Panc1 (cell line): Measurements from ENCODE around the gene PKP1. TPM values are rescaled to one million over a fixed set of nuclear protein-coding genes. Genes with fewer than 3 reads are reported as not detected.

Experiments used
- ATAC-seq: fragments of 200-7000 bp; cut with Tn5 transposase; 2 replicates; pipeline ENCODE4 v1.9.1; 2020; ENCODE audit warnings: mild to moderate bottlenecking, moderate library complexity
- BruUV-seq: library from RNA; stranded (reverse); fragments of 400-500 nt; replicated peaks from 2 replicates; lab custom pipeline; 2021; lab: Mats Ljungman, UMichigan
- CTCF ChIA-PET: fragments of 300-600 bp; sonication (Branson Sonifier 250); formaldehyde crosslinking; loops from one replicate; lab custom pipeline; 2022; ENCODE audit warnings: antibody characterized with exemption; lab: Charles Lee
- POLR2A ChIA-PET: fragments of 300-600 bp; sonication (Branson Sonifier 250); formaldehyde crosslinking; loops from one replicate; lab custom pipeline; 2022; ENCODE audit warnings: antibody characterized with exemption; lab: Charles Lee
- DNase-seq: peaks from one replicate; pipeline ENCODE4 v3.0.0-alpha.2; 2010; ENCODE audit warnings: low read depth, low spot score
- H3K27ac ChIP-seq: 2 replicates; pipeline ENCODE4 v1.5.1; 2011; ENCODE audit warnings: mild to moderate bottlenecking, low read length, inconsistent platforms
- H3K27me3 ChIP-seq: fragments of 200-500 bp; sonication (Bioruptor generic); 2 replicates; pipeline ENCODE4 v1.6.0; 2014; ENCODE audit warnings: low read length, inconsistent platforms; ENCODE audit not compliant: control insufficient read depth, insufficient read depth
- H3K36me3 ChIP-seq: fragments of 200-500 bp; sonication (Bioruptor generic); 2 replicates; pipeline ENCODE4 v1.5.1; 2014; ENCODE audit warnings: inconsistent platforms, mild to moderate bottlenecking, low read length, moderate library complexity; ENCODE audit not compliant: control insufficient read depth, insufficient read depth
- H3K4me1 ChIP-seq: 2 replicates; pipeline ENCODE4 v1.5.1; 2011; ENCODE audit warnings: inconsistent platforms, mild to moderate bottlenecking, low read length, moderate library complexity; ENCODE audit not compliant: control insufficient read depth, insufficient read depth
- H3K4me3 ChIP-seq, 2 experiments: 2 replicates each; pipeline ENCODE4 v1.5.1; 2011 to 2012; ENCODE audit warnings: low read depth in 2 of 2, low read length in 2 of 2, mild to moderate bottlenecking in 2 of 2, inconsistent platforms in 1 of 2, moderate library complexity in 1 of 2
- H3K9me3 ChIP-seq: fragments of 200-500 bp; sonication (Bioruptor generic); 2 replicates; pipeline ENCODE4 v1.5.1; 2014; ENCODE audit warnings: low read depth, mild to moderate bottlenecking, inconsistent platforms, low read length, moderate library complexity; ENCODE audit not compliant: control insufficient read depth, insufficient read depth
- POLR2AphosphoS5 ChIP-seq: IDR thresholded peaks from 2 replicates; pipeline ENCODE4 v1.6.1; 2012; ENCODE audit warnings: mild to moderate bottlenecking, low read depth, low read length, moderate library complexity
- SIN3A ChIP-seq: IDR thresholded peaks from 2 replicates; pipeline ENCODE4 v1.6.1; 2012; ENCODE audit warnings: low read depth, mild to moderate bottlenecking, low read length, moderate library complexity, borderline replicate concordance; ENCODE audit not compliant: insufficient read depth
- TCF7L2 ChIP-seq: IDR thresholded peaks from 2 replicates; pipeline ENCODE4 v1.6.1; 2011; ENCODE audit warnings: mild to moderate bottlenecking, low read depth, low read length, inconsistent platforms
- in situ Hi-C: cut with HindIII; loops from 2 replicates; pipeline ENCODE4 v1.10.0; 2016; ENCODE audit warnings: low sequenced_read_pairs, low pct_unique_long_range_greater_than_20kb
- intact Hi-C: fragments of 100-400 bp; cut with micrococcal nuclease; formaldehyde crosslinking; loops from one replicate; pipeline ENCODE4 v1.10.0; 2022; ENCODE audit not compliant: unreplicated experiment
- total RNA-seq: library from RNA; stranded (reverse); gene quantifications from one replicate; pipeline ENCODE4 v1.2.1, GENCODE V29; 2021; ENCODE audit not compliant: unreplicated experiment
- TF ChIP-seq, protein P1 (sequence below): fragments of 450-650 bp; IDR thresholded peaks from 2 replicates; pipeline ENCODE4 v1.5.1; 2017; ENCODE audit warnings: mild to moderate bottlenecking
- TF ChIP-seq, protein P2 (sequence below), 2 experiments: IDR thresholded peaks; 2 replicates each; pipeline ENCODE4 v1.6.1; 2011 to 2012; ENCODE audit warnings: low read depth in 2 of 2, control low read depth in 1 of 2, low read length in 1 of 2, mild to moderate bottlenecking in 1 of 2, moderate library complexity in 1 of 2; ENCODE audit not compliant: insufficient read depth in 1 of 2

Gene PKP1
- total RNA-seq, 1 experiment from 2014 or later = 0.44 TPM

DNA sequence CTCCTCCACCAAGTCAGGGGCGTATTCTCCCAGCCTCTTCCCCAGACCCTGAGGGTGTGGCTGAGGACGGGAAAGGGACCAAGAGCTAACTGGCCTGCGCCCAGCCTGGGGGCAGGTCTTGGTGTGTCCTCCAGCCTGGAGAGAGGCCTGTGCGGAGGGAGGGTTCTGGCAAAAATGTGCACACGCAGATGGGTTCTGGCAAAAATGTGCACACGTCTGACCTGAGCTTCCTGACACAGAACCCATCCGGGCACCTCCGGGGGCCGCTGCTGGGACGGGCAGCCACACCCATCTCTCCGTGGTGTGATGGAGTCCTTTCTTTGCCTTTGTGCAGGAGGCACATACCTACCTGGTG is 23.1 kb upstream of the PKP1 start:
- TF ChIP-seq, protein P1, sequence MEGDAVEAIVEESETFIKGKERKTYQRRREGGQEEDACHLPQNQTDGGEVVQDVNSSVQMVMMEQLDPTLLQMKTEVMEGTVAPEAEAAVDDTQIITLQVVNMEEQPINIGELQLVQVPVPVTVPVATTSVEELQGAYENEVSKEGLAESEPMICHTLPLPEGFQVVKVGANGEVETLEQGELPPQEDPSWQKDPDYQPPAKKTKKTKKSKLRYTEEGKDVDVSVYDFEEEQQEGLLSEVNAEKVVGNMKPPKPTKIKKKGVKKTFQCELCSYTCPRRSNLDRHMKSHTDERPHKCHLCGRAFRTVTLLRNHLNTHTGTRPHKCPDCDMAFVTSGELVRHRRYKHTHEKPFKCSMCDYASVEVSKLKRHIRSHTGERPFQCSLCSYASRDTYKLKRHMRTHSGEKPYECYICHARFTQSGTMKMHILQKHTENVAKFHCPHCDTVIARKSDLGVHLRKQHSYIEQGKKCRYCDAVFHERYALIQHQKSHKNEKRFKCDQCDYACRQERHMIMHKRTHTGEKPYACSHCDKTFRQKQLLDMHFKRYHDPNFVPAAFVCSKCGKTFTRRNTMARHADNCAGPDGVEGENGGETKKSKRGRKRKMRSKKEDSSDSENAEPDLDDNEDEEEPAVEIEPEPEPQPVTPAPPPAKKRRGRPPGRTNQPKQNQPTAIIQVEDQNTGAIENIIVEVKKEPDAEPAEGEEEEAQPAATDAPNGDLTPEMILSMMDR = no peak
- TF ChIP-seq, protein P2, sequence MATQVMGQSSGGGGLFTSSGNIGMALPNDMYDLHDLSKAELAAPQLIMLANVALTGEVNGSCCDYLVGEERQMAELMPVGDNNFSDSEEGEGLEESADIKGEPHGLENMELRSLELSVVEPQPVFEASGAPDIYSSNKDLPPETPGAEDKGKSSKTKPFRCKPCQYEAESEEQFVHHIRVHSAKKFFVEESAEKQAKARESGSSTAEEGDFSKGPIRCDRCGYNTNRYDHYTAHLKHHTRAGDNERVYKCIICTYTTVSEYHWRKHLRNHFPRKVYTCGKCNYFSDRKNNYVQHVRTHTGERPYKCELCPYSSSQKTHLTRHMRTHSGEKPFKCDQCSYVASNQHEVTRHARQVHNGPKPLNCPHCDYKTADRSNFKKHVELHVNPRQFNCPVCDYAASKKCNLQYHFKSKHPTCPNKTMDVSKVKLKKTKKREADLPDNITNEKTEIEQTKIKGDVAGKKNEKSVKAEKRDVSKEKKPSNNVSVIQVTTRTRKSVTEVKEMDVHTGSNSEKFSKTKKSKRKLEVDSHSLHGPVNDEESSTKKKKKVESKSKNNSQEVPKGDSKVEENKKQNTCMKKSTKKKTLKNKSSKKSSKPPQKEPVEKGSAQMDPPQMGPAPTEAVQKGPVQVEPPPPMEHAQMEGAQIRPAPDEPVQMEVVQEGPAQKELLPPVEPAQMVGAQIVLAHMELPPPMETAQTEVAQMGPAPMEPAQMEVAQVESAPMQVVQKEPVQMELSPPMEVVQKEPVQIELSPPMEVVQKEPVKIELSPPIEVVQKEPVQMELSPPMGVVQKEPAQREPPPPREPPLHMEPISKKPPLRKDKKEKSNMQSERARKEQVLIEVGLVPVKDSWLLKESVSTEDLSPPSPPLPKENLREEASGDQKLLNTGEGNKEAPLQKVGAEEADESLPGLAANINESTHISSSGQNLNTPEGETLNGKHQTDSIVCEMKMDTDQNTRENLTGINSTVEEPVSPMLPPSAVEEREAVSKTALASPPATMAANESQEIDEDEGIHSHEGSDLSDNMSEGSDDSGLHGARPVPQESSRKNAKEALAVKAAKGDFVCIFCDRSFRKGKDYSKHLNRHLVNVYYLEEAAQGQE (IDR thresholded peaks at IDR 0.05; ENCODE audit: insufficient read depth in 1 of 2, low read depth in 2 of 2, low read length in 1 of 2) = no peak
- TF ChIP-seq SIN3A = no peak
- TF ChIP-seq TCF7L2 = no peak
- no peak for TF ChIP-seq POLR2AphosphoS5
- H3K27me3 ChIP-seq = no peaks in the 10 kb centered on the region; the same call in 1 of the 2 replicates
- H3K4me3 ChIP-seq = no peak overlapping the region
- H3K36me3 ChIP-seq = no peaks in the 10 kb centered on the region
- ChIA-PET POLR2A (no interaction called here), CTCF (no interaction called here)
- in situ Hi-C loops (no loop called here), intact Hi-C loops (no loop called here)
- no peak for ATAC-seq
- DNase-seq = no peak
- H3K4me1 ChIP-seq = no peaks in the 10 kb centered on the region
- H3K27ac ChIP-seq = no peak overlapping the region
- H3K9me3 ChIP-seq = no peaks in the 10 kb centered on the region
- no TSS peak for BruUV-seq

DNA sequence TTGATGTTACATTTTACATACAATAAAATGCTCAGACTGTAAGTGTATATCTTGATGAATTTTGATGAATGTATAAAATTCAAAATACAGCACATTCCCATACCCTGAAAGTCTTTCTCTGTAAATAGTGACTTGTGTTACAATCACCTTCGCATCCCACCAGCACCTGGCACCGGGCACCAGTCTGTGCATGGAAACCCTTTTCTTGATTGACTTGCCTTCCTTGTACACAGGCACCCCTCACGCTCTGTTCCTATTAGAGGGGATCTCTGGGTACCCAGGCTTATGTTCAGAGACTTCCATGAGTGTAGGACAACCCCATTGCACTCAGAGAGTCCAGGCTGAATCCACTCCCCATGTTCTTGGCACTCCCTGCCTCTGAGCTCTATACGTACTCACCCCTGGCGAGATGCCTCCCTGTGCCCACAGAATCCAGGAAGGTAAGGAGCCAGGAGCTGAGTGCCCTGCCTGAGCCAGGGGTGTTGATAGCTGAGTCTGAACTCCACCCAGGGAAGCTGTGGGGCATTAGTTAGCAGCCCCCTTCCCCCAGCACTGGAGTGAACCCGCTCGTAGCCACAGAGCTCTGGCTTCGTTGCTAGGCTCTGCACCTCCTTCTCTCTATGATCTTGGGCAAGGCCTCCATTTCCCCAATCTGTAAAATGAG is 22.5 kb upstream of the PKP1 start:
- POLR2A ChIA-PET = no interaction called here
- Histone ChIP-seq H3K9me3 (no peaks in the 10 kb centered on the region), H3K27me3 (no peaks in the 10 kb centered on the region; the same call in 1 of the 2 replicates), H3K4me1 (no peaks in the 10 kb centered on the region), H3K27ac (no peak overlapping the region), H3K4me3 (no peak overlapping the region), H3K36me3 (no peaks in the 10 kb centered on the region)
- intact Hi-C loops = no loop called here
- DNase-seq = no peak
- TF ChIP-seq, protein P2 (IDR thresholded peaks at IDR 0.05; ENCODE audit: insufficient read depth in 1 of 2, low read depth in 2 of 2, low read length in 1 of 2) = no peak
- TF ChIP-seq, protein P1 = no peak
- TF ChIP-seq TCF7L2 = no peak
- TF ChIP-seq POLR2AphosphoS5 = no peak
- TF ChIP-seq SIN3A = no peak
- no TSS peak for BruUV-seq
- in situ Hi-C loops = no loop called here
- CTCF ChIA-PET = no interaction called here
- no peak for ATAC-seq
